ENCODE data around the gene CDCP2.
"Not testable (repeated sequence)": the region's sequence is repeated elsewhere in the genome, so short reads cannot be mapped to it uniquely, and the experiment has no call there.

DNA sequence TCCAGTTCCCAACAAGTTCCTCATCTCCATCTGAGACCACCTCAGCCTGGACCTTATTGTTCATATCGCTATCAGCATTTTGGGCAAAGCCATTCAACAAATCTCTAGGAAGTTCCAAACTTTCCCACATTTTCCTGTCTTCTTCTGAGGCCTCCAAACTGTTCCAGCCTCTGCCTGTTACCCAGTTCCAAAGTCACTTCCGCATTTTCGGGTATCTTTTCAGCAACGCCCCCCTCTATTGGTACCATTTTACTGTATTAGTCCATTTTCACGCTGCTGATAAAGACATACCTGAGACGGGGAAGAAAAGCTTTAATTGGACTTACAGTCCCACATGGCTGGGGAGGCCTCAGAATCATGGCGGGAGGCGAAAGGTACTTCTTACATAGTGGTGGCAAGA lies 13.6 kb upstream of the CDCP2 start:
- TF ChIP-seq, protein P1, sequence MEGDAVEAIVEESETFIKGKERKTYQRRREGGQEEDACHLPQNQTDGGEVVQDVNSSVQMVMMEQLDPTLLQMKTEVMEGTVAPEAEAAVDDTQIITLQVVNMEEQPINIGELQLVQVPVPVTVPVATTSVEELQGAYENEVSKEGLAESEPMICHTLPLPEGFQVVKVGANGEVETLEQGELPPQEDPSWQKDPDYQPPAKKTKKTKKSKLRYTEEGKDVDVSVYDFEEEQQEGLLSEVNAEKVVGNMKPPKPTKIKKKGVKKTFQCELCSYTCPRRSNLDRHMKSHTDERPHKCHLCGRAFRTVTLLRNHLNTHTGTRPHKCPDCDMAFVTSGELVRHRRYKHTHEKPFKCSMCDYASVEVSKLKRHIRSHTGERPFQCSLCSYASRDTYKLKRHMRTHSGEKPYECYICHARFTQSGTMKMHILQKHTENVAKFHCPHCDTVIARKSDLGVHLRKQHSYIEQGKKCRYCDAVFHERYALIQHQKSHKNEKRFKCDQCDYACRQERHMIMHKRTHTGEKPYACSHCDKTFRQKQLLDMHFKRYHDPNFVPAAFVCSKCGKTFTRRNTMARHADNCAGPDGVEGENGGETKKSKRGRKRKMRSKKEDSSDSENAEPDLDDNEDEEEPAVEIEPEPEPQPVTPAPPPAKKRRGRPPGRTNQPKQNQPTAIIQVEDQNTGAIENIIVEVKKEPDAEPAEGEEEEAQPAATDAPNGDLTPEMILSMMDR (IDR thresholded peaks at IDR 0.05; ENCODE audit: low read depth, low read length, poor library complexity, severe bottlenecking): not testable (repeated sequence)
- not testable (repeated sequence) for TF ChIP-seq EZH2phosphoT487 (IDR thresholded peaks at IDR 0.05; ENCODE audit: borderline replicate concordance, low read length)
